SU-DHL-6 (cell line): ENCODE measurements around the gene ROGDI.

ENCODE experiments used
- H2AFZ ChIP-seq: fragments of 200-600 bp; sonication (generic); 2 replicates; pipeline ENCODE4 v1.6.1; 2014; ENCODE audit warnings: low read depth, mild to moderate bottlenecking, moderate library complexity, mixed read lengths, antibody characterized with exemption, low read length; ENCODE audit not compliant: severe bottlenecking
- H3F3A ChIP-seq: fragments of 200-600 bp; shearing (Covaris generic); 2 replicates; pipeline ENCODE4 v1.6.0; 2016; ENCODE audit warnings: antibody characterized with exemption, mild to moderate bottlenecking; ENCODE audit not compliant: insufficient read depth
- H3K27ac ChIP-seq: fragments of 200-600 bp; sonication (generic); 2 replicates; pipeline ENCODE4 v1.5.1; 2016; ENCODE audit warnings: low read depth, mild to moderate bottlenecking, low read length, moderate library complexity, mixed read lengths
- H3K27me3 ChIP-seq: fragments of 200-600 bp; sonication (generic), shearing (Covaris generic); 2 replicates; pipeline ENCODE4 v1.6.0; 2014; ENCODE audit warnings: mild to moderate bottlenecking, low read length
- H3K36me3 ChIP-seq: fragments of 200-600 bp; sonication (generic); 2 replicates; pipeline ENCODE4 v1.6.1; 2014; ENCODE audit warnings: mild to moderate bottlenecking, low read length, mixed read lengths
- H3K4me2 ChIP-seq: fragments of 300-600, 200-600 bp; shearing (Covaris generic), sonication (generic); 2 replicates; pipeline ENCODE4 v1.6.0; 2014; ENCODE audit warnings: low read length, low read depth, mild to moderate bottlenecking; ENCODE audit not compliant: poor library complexity, severe bottlenecking
- H3K4me3 ChIP-seq: fragments of 200-600 bp; sonication (generic); 2 replicates; pipeline ENCODE4 v1.5.1; 2014; ENCODE audit warnings: antibody characterized with exemption, low read length, mild to moderate bottlenecking, mixed read lengths; ENCODE audit not compliant: insufficient read depth, poor library complexity, severe bottlenecking
- H3K79me2 ChIP-seq: fragments of 200-600 bp; sonication (generic); 2 replicates; pipeline ENCODE4 v1.6.1; 2014; ENCODE audit warnings: mild to moderate bottlenecking, low read length, moderate library complexity; ENCODE audit not compliant: insufficient read depth
- H3K9ac ChIP-seq: fragments of 200-600 bp; sonication (generic); 2 replicates; pipeline ENCODE4 v1.7.0; 2014; ENCODE audit warnings: mild to moderate bottlenecking, low read length
- H3K9me2 ChIP-seq: fragments of 200-600 bp; sonication (generic); replicated peaks from 2 replicates; pipeline ENCODE4 v1.6.1; 2014; ENCODE audit warnings: low read length; ENCODE audit not compliant: insufficient read depth
- H3K9me3 ChIP-seq: fragments of 200-600 bp; sonication (generic); 2 replicates; pipeline ENCODE4 v1.6.1; 2014; ENCODE audit warnings: low read length, mixed read lengths; ENCODE audit not compliant: insufficient read depth
- H4K20me1 ChIP-seq: fragments of 200-600 bp; sonication (generic); 2 replicates; pipeline ENCODE4 v1.6.1; 2014; ENCODE audit warnings: low read depth, mild to moderate bottlenecking, antibody characterized with exemption, low read length, moderate library complexity, mixed read lengths
- EZH2phosphoT487 ChIP-seq: fragments of 200-600 bp; sonication (generic), shearing (Covaris generic); conservative IDR thresholded peaks from 2 replicates; pipeline ENCODE4 v1.6.1; 2018; ENCODE audit warnings: mild to moderate bottlenecking, antibody characterized with exemption, low read length, moderate library complexity, mixed read lengths
- TF ChIP-seq, protein P1 (sequence below): fragments of 200-600 bp; sonication (generic); IDR thresholded peaks from one replicate; pipeline ENCODE4 v1.5.1; 2017; ENCODE audit warnings: antibody characterized with exemption, mild to moderate bottlenecking, low read length, moderate library complexity; ENCODE audit not compliant: insufficient read depth, poor library complexity, severe bottlenecking

ROGDI gene

DNA sequence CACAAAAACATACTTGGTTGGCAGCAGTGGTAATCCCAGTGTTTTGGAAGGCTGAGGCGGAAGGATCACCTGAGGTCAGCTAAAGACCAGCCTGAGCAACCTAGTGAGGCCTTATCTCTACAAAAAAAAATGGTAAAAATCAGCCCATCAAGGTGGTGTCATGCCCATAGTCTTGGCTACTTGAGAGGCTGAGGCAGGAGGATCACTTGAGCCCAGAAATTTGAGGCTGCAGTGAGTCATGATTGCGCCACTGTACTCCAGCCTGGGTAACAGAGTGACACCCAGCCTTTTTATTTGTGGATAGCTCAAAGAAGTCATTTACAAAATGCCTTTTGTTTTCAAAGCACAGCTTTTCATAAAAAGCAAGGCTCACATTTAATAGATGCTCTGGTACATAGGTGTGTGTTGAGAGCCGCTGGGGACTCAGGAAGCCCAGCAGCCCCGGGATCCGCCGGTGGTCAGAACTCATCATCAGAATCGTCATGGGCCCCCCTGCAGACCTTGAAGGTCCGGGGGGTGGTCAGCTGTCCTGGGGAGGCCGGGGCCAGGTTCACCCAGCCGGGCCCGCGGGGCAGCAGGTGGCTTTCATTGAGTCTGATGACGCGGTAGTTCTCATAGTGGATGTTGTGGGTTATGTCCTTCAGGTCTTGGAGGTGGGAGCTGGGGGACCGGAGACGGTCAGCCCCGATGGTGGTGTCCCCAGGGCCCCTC is 24.9 kb downstream of the ROGDI start:
- no peak overlapping the region for H3K27ac ChIP-seq
- no peaks in the 10 kb centered on the region for H3K9me2 ChIP-seq
- no peak overlapping the region for H3K4me3 ChIP-seq
- no peak overlapping the region for H3K4me2 ChIP-seq
- no peak for TF ChIP-seq EZH2phosphoT487
- TF ChIP-seq, protein P1, sequence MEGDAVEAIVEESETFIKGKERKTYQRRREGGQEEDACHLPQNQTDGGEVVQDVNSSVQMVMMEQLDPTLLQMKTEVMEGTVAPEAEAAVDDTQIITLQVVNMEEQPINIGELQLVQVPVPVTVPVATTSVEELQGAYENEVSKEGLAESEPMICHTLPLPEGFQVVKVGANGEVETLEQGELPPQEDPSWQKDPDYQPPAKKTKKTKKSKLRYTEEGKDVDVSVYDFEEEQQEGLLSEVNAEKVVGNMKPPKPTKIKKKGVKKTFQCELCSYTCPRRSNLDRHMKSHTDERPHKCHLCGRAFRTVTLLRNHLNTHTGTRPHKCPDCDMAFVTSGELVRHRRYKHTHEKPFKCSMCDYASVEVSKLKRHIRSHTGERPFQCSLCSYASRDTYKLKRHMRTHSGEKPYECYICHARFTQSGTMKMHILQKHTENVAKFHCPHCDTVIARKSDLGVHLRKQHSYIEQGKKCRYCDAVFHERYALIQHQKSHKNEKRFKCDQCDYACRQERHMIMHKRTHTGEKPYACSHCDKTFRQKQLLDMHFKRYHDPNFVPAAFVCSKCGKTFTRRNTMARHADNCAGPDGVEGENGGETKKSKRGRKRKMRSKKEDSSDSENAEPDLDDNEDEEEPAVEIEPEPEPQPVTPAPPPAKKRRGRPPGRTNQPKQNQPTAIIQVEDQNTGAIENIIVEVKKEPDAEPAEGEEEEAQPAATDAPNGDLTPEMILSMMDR = no peak
- H3K9ac ChIP-seq = no peak overlapping the region
- H3K79me2 ChIP-seq = no peaks in the 10 kb centered on the region
- H2AFZ ChIP-seq = no peak overlapping the region
- H3K9me3 ChIP-seq = no peaks in the 10 kb centered on the region
- no peaks in the 10 kb centered on the region for H3F3A ChIP-seq
- no peaks in the 10 kb centered on the region for H3K36me3 ChIP-seq
- H3K27me3 ChIP-seq = no peaks in the 10 kb centered on the region
- H4K20me1 ChIP-seq = no peaks in the 10 kb centered on the region

GRCh38 chr16:4776141-4776705 is 26.2 kb downstream of the ROGDI start:
- no peaks in the 10 kb centered on the region for H3K36me3 ChIP-seq
- H3K9me3 ChIP-seq = no peaks in the 10 kb centered on the region
- no peaks in the 10 kb centered on the region for H3K27me3 ChIP-seq
- H3K4me3 ChIP-seq = no peak overlapping the region
- TF ChIP-seq, protein P1 = no peak
- TF ChIP-seq EZH2phosphoT487 = no peak
- no peaks in the 10 kb centered on the region for H4K20me1 ChIP-seq
- no peaks in the 10 kb centered on the region for H3K9me2 ChIP-seq
- H3K27ac ChIP-seq = no peak overlapping the region
- H2AFZ ChIP-seq = no peak overlapping the region
- H3K79me2 ChIP-seq = no peaks in the 10 kb centered on the region
- H3K9ac ChIP-seq = no peak overlapping the region
- no peaks in the 10 kb centered on the region for H3F3A ChIP-seq
- H3K4me2 ChIP-seq = no peak overlapping the region

DNA sequence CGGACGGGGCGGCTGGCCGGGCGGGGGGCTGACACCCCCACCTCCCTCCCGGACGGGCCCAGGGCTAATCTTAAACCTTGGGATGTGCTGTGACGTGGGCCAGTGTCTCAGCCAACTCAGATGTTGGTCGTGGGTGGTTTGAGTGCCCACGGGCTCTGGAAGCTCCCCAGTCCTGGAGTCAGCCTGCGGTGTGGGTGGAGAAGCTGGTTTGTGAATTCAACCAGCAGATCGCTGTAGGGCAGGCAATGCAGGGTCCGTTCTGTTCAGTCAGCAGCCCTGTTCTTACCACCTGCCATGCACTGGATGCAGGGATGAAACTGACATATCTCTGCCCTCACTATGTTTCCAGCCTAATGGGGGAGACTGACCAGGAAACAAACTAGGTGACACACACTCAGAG is 27.4 kb downstream of the ROGDI start:
- no peak overlapping the region for H3K4me2 ChIP-seq
- H3F3A ChIP-seq = peaks cover under 1% of the 10 kb centered on the region; the same call in 1 of the 2 replicates
- no peaks in the 10 kb centered on the region for H3K36me3 ChIP-seq
- H3K27ac ChIP-seq = no peak overlapping the region
- H3K9ac ChIP-seq = no peak overlapping the region
- no peaks in the 10 kb centered on the region for H3K9me2 ChIP-seq
- H3K4me3 ChIP-seq = no peak overlapping the region
- H3K79me2 ChIP-seq = no peaks in the 10 kb centered on the region
- H3K9me3 ChIP-seq = no peaks in the 10 kb centered on the region
- TF ChIP-seq EZH2phosphoT487 = no peak
- no peaks in the 10 kb centered on the region for H3K27me3 ChIP-seq
- H2AFZ ChIP-seq = no peak overlapping the region
- no peaks in the 10 kb centered on the region for H4K20me1 ChIP-seq

DNA sequence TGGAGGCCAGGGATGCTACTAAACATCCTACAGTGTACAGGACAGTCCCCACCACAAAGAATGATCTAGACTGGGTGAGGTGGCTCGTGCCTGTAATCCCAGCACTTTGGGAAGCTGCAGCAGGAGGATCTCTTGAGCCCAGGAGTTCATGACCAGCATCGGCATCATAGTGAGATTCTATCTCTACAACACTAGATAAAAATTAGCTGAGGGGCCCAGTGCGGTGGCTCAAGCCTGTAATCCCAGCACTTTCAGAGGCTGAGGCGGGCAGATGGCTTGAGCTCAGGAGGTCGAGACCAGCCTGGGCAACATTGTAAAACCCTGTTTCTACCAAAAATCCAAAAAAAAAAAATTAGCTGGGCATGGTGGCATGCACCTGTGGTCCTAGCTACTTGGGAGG is 30.1 kb downstream of the ROGDI start:
- Histone ChIP-seq H3K9ac (no peak overlapping the region), H3K27me3 (no peaks in the 10 kb centered on the region), H3K27ac (no peak overlapping the region), H3K79me2 (no peaks in the 10 kb centered on the region), H3K4me3 (no peak overlapping the region), H4K20me1 (no peaks in the 10 kb centered on the region), H3K9me2 (no peaks in the 10 kb centered on the region), H3K9me3 (no peaks in the 10 kb centered on the region), H2AFZ (no peak overlapping the region), H3K36me3 (no peaks in the 10 kb centered on the region), H3K4me2 (no peak overlapping the region), H3F3A (peaks cover 24% of the 10 kb centered on the region)
- TF ChIP-seq, protein P1 = no peak
- no peak for TF ChIP-seq EZH2phosphoT487
